OCI-LY1 (cell line): ENCODE data around the gene GALNT7.

Source experiments
- H2AFZ ChIP-seq: fragments of 200-600 bp; sonication (generic), shearing (Covaris generic); 2 replicates; pipeline ENCODE4 v1.6.0; 2014; ENCODE audit warnings: antibody characterized with exemption, mild to moderate bottlenecking, low read length
- H3F3A ChIP-seq: fragments of 200-600 bp; sonication (generic), shearing (Covaris generic); 2 replicates; pipeline ENCODE4 v1.6.0; 2014; ENCODE audit warnings: mild to moderate bottlenecking, antibody characterized with exemption, low read length, moderate library complexity; ENCODE audit not compliant: insufficient read depth
- H3K27ac ChIP-seq: fragments of 200-600 bp; sonication (generic); 2 replicates; pipeline ENCODE4 v1.5.1; 2014; ENCODE audit warnings: low read length, mixed run types, mild to moderate bottlenecking, low read depth; ENCODE audit not compliant: poor library complexity, severe bottlenecking
- H3K27me3 ChIP-seq: fragments of 200-600 bp; sonication (generic); 2 replicates; pipeline ENCODE4 v1.6.0; 2014; ENCODE audit warnings: antibody characterized with exemption, mild to moderate bottlenecking, low read length, moderate library complexity; ENCODE audit not compliant: insufficient read depth
- H3K36me3 ChIP-seq: fragments of 200-600 bp; sonication (generic); 2 replicates; pipeline ENCODE4 v1.6.1; 2014; ENCODE audit warnings: mild to moderate bottlenecking, antibody characterized with exemption, low read length, moderate library complexity, mixed read lengths; ENCODE audit not compliant: insufficient read depth
- H3K4me1 ChIP-seq: fragments of 200-600 bp; sonication (generic); 2 replicates; pipeline ENCODE4 v1.5.1; 2014; ENCODE audit warnings: mild to moderate bottlenecking, low read length, moderate library complexity; ENCODE audit not compliant: insufficient read depth, severe bottlenecking
- H3K4me2 ChIP-seq: fragments of 200-600 bp; sonication (generic), shearing (Covaris generic); 2 replicates; pipeline ENCODE4 v1.6.1; 2014; ENCODE audit warnings: low read length
- H3K4me3 ChIP-seq: fragments of 200-600 bp; sonication (generic); 2 replicates; pipeline ENCODE4 v1.5.1; 2014; ENCODE audit warnings: low read length, low read depth, mild to moderate bottlenecking, mixed read lengths; ENCODE audit not compliant: poor library complexity, severe bottlenecking
- H3K79me2 ChIP-seq: fragments of 200-600 bp; shearing (Covaris generic); 2 replicates; pipeline ENCODE4 v1.6.1; 2016; ENCODE audit warnings: mixed run types, low read length, mixed read lengths; ENCODE audit not compliant: insufficient read depth
- H3K9ac ChIP-seq: fragments of 200-600 bp; sonication (generic), shearing (Covaris generic); 2 replicates; pipeline ENCODE4 v1.6.1; 2014; ENCODE audit warnings: mild to moderate bottlenecking, low read length, mixed read lengths
- H3K9me2 ChIP-seq: fragments of 200-600 bp; sonication (generic), shearing (Covaris generic); 2 replicates; pipeline ENCODE4 v1.6.1; 2014; ENCODE audit warnings: low read depth, mild to moderate bottlenecking, low read length, mixed read lengths
- H3K9me3 ChIP-seq: fragments of 200-600 bp; shearing (Covaris generic); 2 replicates; pipeline ENCODE4 v1.6.1; 2014; ENCODE audit warnings: low read length, mixed read lengths
- H4K20me1 ChIP-seq: fragments of 200-600 bp; sonication (generic), shearing (Covaris generic); 2 replicates; pipeline ENCODE4 v1.6.0; 2016; ENCODE audit warnings: mild to moderate bottlenecking, low read length; ENCODE audit not compliant: insufficient read depth
- EZH2 ChIP-seq: fragments of 200-600 bp; sonication (generic), shearing (Covaris generic); IDR thresholded peaks from 2 replicates; pipeline ENCODE4 v1.8.0; 2017; ENCODE audit warnings: borderline replicate concordance, mixed run types, mild to moderate bottlenecking, antibody characterized with exemption, low read length, moderate library complexity, mixed read lengths
- TF ChIP-seq, protein P1 (sequence below): fragments of 200-600 bp; sonication (generic), shearing (Covaris generic); IDR thresholded peaks from 2 replicates; pipeline ENCODE4 v1.5.1; 2017; ENCODE audit warnings: mild to moderate bottlenecking, antibody characterized with exemption, low read length, moderate library complexity, mixed read lengths

Gene GALNT7

DNA sequence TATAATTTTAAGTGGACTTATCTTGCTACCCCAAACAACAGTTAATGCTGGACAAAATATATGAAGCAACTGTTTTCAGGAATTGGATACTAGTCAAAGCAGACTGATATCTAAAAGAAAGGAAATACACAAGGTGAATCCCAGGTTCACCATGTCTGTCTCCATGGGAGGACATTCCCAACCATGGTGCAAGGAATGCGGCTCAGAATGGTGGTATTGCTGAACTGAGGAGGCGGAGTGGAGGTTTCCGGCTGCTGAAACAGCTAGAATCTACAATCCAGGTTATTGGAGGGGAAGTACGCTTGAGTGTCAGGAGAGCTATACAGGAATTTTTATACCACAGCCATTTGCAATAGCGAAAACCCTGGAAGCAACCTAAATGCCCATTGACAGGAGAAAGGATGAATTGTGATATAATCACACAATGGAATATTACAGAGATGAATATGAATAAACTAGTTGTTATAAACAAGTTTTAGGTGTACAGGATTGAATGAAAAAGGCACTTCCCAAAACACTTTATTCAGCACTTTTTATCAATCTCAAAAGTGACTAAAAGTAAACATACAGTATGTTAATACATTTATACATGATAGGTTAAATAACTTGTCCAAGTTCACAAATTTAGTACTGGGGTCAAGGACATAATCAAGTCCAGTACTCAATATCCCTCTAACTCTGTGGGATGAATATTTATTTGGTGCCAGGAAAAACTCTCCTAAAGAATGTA is 156.6 kb downstream of the GALNT7 start:
- no peak overlapping the region for H3K4me3 ChIP-seq
- no peaks in the 10 kb centered on the region for H3K9me2 ChIP-seq
- H3F3A ChIP-seq: peaks cover 5% of the 10 kb centered on the region
- TF ChIP-seq EZH2: no peak
- TF ChIP-seq, protein P1, sequence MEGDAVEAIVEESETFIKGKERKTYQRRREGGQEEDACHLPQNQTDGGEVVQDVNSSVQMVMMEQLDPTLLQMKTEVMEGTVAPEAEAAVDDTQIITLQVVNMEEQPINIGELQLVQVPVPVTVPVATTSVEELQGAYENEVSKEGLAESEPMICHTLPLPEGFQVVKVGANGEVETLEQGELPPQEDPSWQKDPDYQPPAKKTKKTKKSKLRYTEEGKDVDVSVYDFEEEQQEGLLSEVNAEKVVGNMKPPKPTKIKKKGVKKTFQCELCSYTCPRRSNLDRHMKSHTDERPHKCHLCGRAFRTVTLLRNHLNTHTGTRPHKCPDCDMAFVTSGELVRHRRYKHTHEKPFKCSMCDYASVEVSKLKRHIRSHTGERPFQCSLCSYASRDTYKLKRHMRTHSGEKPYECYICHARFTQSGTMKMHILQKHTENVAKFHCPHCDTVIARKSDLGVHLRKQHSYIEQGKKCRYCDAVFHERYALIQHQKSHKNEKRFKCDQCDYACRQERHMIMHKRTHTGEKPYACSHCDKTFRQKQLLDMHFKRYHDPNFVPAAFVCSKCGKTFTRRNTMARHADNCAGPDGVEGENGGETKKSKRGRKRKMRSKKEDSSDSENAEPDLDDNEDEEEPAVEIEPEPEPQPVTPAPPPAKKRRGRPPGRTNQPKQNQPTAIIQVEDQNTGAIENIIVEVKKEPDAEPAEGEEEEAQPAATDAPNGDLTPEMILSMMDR: no peak
- H3K4me2 ChIP-seq: no peak overlapping the region
- no peaks in the 10 kb centered on the region for H4K20me1 ChIP-seq
- H3K79me2 ChIP-seq: no peaks in the 10 kb centered on the region
- H3K36me3 ChIP-seq: peaks cover 76% of the 10 kb centered on the region
- no peak overlapping the region for H3K9ac ChIP-seq
- H3K4me1 ChIP-seq: no peaks in the 10 kb centered on the region
- H2AFZ ChIP-seq: no peak overlapping the region
- H3K9me3 ChIP-seq: no peaks in the 10 kb centered on the region
- no peaks in the 10 kb centered on the region for H3K27me3 ChIP-seq
- no peak overlapping the region for H3K27ac ChIP-seq

DNA sequence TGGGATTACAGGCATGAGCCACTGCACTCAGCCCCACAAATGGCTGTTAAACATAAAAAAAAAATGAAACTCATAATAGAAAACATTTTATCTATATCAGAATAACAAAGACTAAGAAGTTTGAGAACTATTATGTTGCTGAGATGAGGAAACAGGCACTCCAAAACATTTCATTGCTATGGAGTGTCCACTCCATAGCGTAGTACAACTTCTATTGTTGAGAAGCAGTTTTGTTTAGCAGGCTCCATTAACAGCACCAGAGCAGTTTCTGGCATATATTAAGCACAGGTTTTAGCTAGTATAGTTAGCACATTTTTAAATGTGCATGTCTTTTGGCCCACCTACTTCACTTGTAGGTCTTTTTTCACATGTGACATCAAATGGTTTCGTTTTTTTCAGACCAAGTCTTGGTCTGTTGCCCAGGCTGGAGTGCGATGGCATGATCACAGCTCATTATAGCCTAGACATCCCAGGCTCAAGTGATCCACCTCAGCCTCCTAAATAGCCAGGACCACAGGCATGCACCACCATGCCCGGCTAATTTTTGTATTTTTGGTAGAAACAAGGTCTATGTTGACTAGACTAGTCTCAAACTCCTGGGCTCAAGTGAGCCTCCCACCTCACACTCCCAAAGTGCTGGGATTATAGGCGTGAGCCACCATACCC is 159.8 kb downstream of the GALNT7 start:
- Histone ChIP-seq H3K9ac (no peak overlapping the region), H4K20me1 (no peaks in the 10 kb centered on the region), H3K4me3 (no peak overlapping the region), H3K36me3 (peaks cover 80% of the 10 kb centered on the region), H3F3A (peaks cover 5% of the 10 kb centered on the region), H3K79me2 (peaks cover 17% of the 10 kb centered on the region), H3K27me3 (no peaks in the 10 kb centered on the region), H3K27ac (no peak overlapping the region), H3K4me1 (peaks cover 20% of the 10 kb centered on the region), H3K4me2 (no peak overlapping the region), H2AFZ (no peak overlapping the region), H3K9me2 (no peaks in the 10 kb centered on the region), H3K9me3 (no peaks in the 10 kb centered on the region)
- TF ChIP-seq, protein P1: no peak
- no peak for TF ChIP-seq EZH2

DNA sequence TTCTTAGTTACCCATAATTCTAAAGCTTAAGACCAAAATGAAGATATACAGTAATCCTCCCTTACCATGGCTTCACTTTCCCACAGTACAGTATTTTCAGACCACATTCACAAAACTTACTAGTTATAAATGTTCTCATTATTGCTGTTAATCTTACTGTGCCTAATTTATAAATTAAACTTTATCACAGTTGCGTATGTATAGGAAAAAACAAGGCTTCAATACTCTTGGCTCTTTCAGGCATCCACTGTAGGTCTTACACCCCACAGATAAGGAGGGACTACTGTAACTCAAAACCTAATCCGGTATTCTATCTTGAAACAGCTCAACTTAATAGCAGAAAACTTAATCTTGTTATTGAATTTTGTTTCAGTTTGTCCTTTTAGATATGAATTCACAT is 162.0 kb downstream of the GALNT7 start:
- Histone ChIP-seq H3K36me3 (peaks cover 74% of the 10 kb centered on the region), H3K4me3 (no peak overlapping the region), H3K9me3 (no peaks in the 10 kb centered on the region), H3K4me1 (peaks cover 20% of the 10 kb centered on the region), H3K27ac (no peak overlapping the region), H3F3A (peaks cover 5% of the 10 kb centered on the region), H3K27me3 (no peaks in the 10 kb centered on the region), H3K4me2 (no peak overlapping the region), H4K20me1 (no peaks in the 10 kb centered on the region), H3K79me2 (peaks cover 26% of the 10 kb centered on the region), H3K9me2 (no peaks in the 10 kb centered on the region), H3K9ac (no peak overlapping the region), H2AFZ (no peak overlapping the region)
- TF ChIP-seq, protein P1: no peak
- TF ChIP-seq EZH2: no peak
